GM10248 (cell line): Measurements from ENCODE around the gene NCEH1.

Experiments used
- CTCF ChIA-PET: fragments of 300-600 bp; sonication (Branson Sonifier 250); formaldehyde crosslinking; extraction: SDS; loops from one replicate; lab custom pipeline; 2021; ENCODE audit warnings: antibody characterized with exemption; lab: Yijun Ruan, JAX
- POLR2A ChIA-PET: fragments of 350-650 bp; sonication (Branson Sonifier 250); formaldehyde crosslinking; extraction: SDS; loops from one replicate; lab custom pipeline; 2020; ENCODE audit warnings: antibody characterized with exemption; lab: Yijun Ruan, JAX
- DNase-seq: peaks from one replicate; pipeline ENCODE4 v3.0.0; 2012; ENCODE audit errors: extremely low spot score
- CTCF ChIP-seq: IDR thresholded peaks from 2 replicates; pipeline ENCODE4 v1.5.1; 2012; ENCODE audit warnings: mild to moderate bottlenecking, low read depth; ENCODE audit errors: extremely low read depth, missing control alignments, control extremely low read depth

Gene NCEH1

GRCh38 chr3:172658344-172659245 lies 52.3 kb downstream of the NCEH1 start:
- no peak for TF ChIP-seq CTCF
- POLR2A ChIA-PET = no interaction called here
- no peak for DNase-seq
- CTCF ChIA-PET = interaction anchor here (0.9 to 2.1 kb wide), 5 partner anchors 8 to 18 kb away, joined by 3 to 10 read pairs (median 3); no protein-coding TSS in a partner anchor

GRCh38 chr3:172656602-172657001 lies 54.3 kb downstream of the NCEH1 start:
- no peak for TF ChIP-seq CTCF
- ChIA-PET POLR2A (no interaction called here), CTCF (interaction anchor here (0.9 to 1.3 kb wide), 2 partner anchors 12 to 195 kb away, joined by 3 read pairs; no protein-coding TSS in a partner anchor)
- DNase-seq = no peak

- TF ChIP-seq CTCF = no peak
- POLR2A ChIA-PET = no interaction called here
- no peak for DNase-seq
- CTCF ChIA-PET = interaction anchor here (1.2 to 2.2 kb wide), 3 partner anchors 10 to 12 kb away, joined by 3 to 11 read pairs (median 8); no protein-coding TSS in a partner anchor
Measured at GRCh38 chr3:172655388-172655787, 55.5 kb downstream of the NCEH1 start.

- DNase-seq = no peak
- ChIA-PET CTCF (interaction anchor here (1.2 to 2.6 kb wide), 6 partner anchors 9 to 193 kb away, joined by 3 to 11 read pairs (median 7); no protein-coding TSS in a partner anchor), POLR2A (no interaction called here)
- TF ChIP-seq CTCF = no peak
Measured at GRCh38 chr3:172654470-172654869, 56.4 kb downstream of the NCEH1 start.

- ChIA-PET POLR2A (no interaction called here), CTCF (interaction anchor here (1.0 to 2.6 kb wide), 9 partner anchors 11 to 312 kb away, joined by 3 to 10 read pairs (median 4); no protein-coding TSS in a partner anchor)
- no peak for DNase-seq
- TF ChIP-seq CTCF = no peak
Measured at GRCh38 chr3:172653004-172653572, 57.8 kb downstream of the NCEH1 start.

- TF ChIP-seq CTCF = no peak
- CTCF ChIA-PET = interaction anchor here (1.1 to 2.6 kb wide), 6 partner anchors 10 to 311 kb away, joined by 3 to 10 read pairs (median 4); no protein-coding TSS in a partner anchor
- no peak for DNase-seq
- POLR2A ChIA-PET = no interaction called here
Measured at GRCh38 chr3:172651936-172652625, 58.8 kb downstream of the NCEH1 start.
